Sigmoid colon (tissue), 7 donors: ENCODE measurements around the gene GDPD2. TPM values are rescaled to one million over a fixed set of nuclear protein-coding genes. Genes with fewer than 3 reads are reported as not detected.

Source experiments
- DNase-seq: peaks from one replicate; pipeline ENCODE4 v3.0.0-alpha.2; 2019
- H3K27ac ChIP-seq, 4 donors: fragments of 200-600 bp; sonication (generic); one replicate each; pipeline ENCODE4 v1.5.1; 2016 to 2019; ENCODE audit warnings: mild to moderate bottlenecking in 1 of 4
- H3K27me3 ChIP-seq, 3 donors: fragments of 200-600 bp; sonication (generic); one replicate each; pipeline ENCODE4 v1.5.1; 2019; ENCODE audit warnings: mild to moderate bottlenecking in 1 of 3
- H3K36me3 ChIP-seq, 4 donors: fragments of 200-600 bp; sonication (generic); one replicate each; pipeline ENCODE4 v1.5.1; 2016 to 2019
- H3K4me1 ChIP-seq, 4 donors: fragments of 200-600 bp; sonication (generic); one replicate each; pipeline ENCODE4 v1.5.1; 2017 to 2019
- H3K4me3 ChIP-seq, 4 donors: fragments of 200-600 bp; sonication (generic); one replicate each; pipeline ENCODE4 v1.5.1; 2017 to 2019; ENCODE audit warnings: mild to moderate bottlenecking in 2 of 4, moderate library complexity in 1 of 4
- H3K9me3 ChIP-seq, 4 donors: fragments of 200-600 bp in 3 of 4; sonication (generic) in 3 of 4; one replicate each; pipeline versions ENCODE4 v1.5.1 to v1.6.1; 2013 to 2019
- EP300 ChIP-seq, 4 donors: sonication (generic); formaldehyde crosslinking; IDR thresholded peaks; one replicate each; pipeline ENCODE4 v1.6.1; 2017; ENCODE audit warnings: antibody characterized with exemption in 4 of 4
- POLR2A ChIP-seq, 2 donors: fragments of 450-650 bp; IDR thresholded peaks; one replicate each; pipeline ENCODE4 v1.6.1; 2016; ENCODE audit warnings: antibody characterized with exemption in 2 of 2, mild to moderate bottlenecking in 2 of 2, moderate library complexity in 2 of 2
- POLR2AphosphoS5 ChIP-seq, 4 donors: sonication (generic); formaldehyde crosslinking; IDR thresholded peaks; one replicate each; pipeline ENCODE4 v1.6.1; 2017; ENCODE audit warnings: antibody characterized with exemption in 4 of 4
- WGBS, 2 donors: extraction: QIAGEN DNeasy Blood & Tissue Kit; methylation state at CpG; one replicate each; pipeline ENCODE4 v1.1.7; 2013; 5-methylcytosine and 5-hydroxymethylcytosine counted together
- intact Hi-C: fragments of 100-400 bp; cut with DNase I; formaldehyde crosslinking; loops from one replicate; pipeline ENCODE4 v1.15.1; 2023
- polyA plus RNA-seq, 3 donors: library from polyadenylated mRNA; stranded (reverse); fragments of 200-250 nt; gene quantifications; one replicate each; pipeline ENCODE4 v1.2.3, GENCODE V29; 2013
- total RNA-seq, 4 donors: library from RNA; depleted of rRNA; stranded (reverse); fragments of >200 nt; gene quantifications; one replicate each; pipeline ENCODE4 v1.1.0, GENCODE V29; 2016
- TF ChIP-seq, protein P1 (sequence below), 4 experiments: fragments of 450-650 bp in 3 of 4; fragments of 200-600 bp in 1 of 4; IDR thresholded peaks; one replicate each; pipeline ENCODE4 v1.5.1; 2016 to 2019; ENCODE audit warnings: antibody characterized with exemption in 4 of 4, mild to moderate bottlenecking in 3 of 4, moderate library complexity in 2 of 4
- donor health status: healthy with polysubstance abuse.
- donor health status: Bipolar disorder and iron deficiency.
- donor health status: healthy.

The GDPD2 gene
- total and polyA plus RNA-seq, 7 donors, result 2.3 to 8.7 (median 3.0) TPM; not detected in 4

DNA sequence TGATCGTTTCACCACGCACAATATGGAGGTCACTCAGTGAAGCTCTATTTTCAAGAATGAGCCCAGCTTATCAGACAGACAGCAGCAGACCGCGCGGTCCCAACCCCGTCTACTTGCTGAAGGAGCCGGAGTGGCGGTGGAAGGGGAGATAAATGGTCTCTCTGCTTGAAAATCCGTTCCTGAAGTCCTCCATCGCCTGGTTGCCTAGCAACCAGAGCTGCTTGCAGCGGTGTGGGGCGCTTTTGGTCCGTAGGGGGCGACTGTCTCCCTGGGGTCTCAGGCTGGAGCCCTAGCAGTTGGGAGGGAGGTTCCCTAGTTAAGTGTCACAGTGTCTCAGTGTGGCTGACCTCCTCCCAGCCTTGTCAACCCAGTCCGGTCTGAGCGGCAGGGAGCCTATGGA lies 13.2 kb downstream of the GDPD2 start:
- no peak overlapping the region for H3K4me3 ChIP-seq
- intact Hi-C loops, result loop anchor here (10.0 kb wide), 1 partner anchor 302 kb away; the partner anchor contains the start of gene IGBP1
- H3K9me3 ChIP-seq, result no peaks in the 10 kb centered on the region
- DNase-seq, result no peak
- H3K27ac ChIP-seq, result no peak overlapping the region
- H3K36me3 ChIP-seq, result no peaks in the 10 kb centered on the region
- no peaks in the 10 kb centered on the region for H3K27me3 ChIP-seq
- no peak for TF ChIP-seq POLR2AphosphoS5 (IDR thresholded peaks at IDR 0.05)
- TF ChIP-seq POLR2A (IDR thresholded peaks at IDR 0.05), result no peak
- TF ChIP-seq, protein P1, sequence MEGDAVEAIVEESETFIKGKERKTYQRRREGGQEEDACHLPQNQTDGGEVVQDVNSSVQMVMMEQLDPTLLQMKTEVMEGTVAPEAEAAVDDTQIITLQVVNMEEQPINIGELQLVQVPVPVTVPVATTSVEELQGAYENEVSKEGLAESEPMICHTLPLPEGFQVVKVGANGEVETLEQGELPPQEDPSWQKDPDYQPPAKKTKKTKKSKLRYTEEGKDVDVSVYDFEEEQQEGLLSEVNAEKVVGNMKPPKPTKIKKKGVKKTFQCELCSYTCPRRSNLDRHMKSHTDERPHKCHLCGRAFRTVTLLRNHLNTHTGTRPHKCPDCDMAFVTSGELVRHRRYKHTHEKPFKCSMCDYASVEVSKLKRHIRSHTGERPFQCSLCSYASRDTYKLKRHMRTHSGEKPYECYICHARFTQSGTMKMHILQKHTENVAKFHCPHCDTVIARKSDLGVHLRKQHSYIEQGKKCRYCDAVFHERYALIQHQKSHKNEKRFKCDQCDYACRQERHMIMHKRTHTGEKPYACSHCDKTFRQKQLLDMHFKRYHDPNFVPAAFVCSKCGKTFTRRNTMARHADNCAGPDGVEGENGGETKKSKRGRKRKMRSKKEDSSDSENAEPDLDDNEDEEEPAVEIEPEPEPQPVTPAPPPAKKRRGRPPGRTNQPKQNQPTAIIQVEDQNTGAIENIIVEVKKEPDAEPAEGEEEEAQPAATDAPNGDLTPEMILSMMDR (IDR thresholded peaks at IDR 0.05), result no peak
- TF ChIP-seq EP300 (IDR thresholded peaks at IDR 0.05), result no peak
- WGBS, 2 donors, result 32 to 35% methylated on average over 16 of the region's 16 CpGs
- peaks cover 0 to 8% (median 2%) of the 10 kb centered on the region in 4 donors for H3K4me1 ChIP-seq

DNA sequence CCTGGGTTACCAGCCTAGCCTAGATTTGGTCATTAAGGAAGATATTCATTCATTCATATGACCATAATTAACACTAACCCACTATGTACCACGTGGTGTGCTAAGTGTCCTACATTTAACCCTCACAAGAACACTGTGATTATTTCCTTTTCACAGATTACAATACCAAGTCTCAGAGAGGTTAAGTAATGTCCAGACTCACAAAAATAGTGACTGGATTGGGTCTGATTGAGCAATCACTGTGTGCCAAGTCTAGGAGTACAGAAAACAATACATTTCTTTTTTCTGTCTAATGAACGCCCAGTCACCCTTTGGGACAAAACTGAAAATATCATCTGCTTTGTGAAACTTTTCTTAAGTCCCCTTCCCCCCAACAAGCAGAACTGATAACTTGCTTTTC lies 13.9 kb downstream of the GDPD2 start:
- intact Hi-C loops, result loop anchor here (10.0 kb wide), 1 partner anchor 302 kb away; the partner anchor contains the start of gene IGBP1
- Histone ChIP-seq H3K9me3 (no peaks in the 10 kb centered on the region), H3K4me3 (no peak overlapping the region), H3K36me3 (no peaks in the 10 kb centered on the region), H3K27me3 (no peaks in the 10 kb centered on the region), H3K27ac (no peak overlapping the region), H3K4me1 (peaks cover 0 to 8% (median 2%) of the 10 kb centered on the region in 4 donors)
- WGBS, 2 donors, result 50 to 58% methylated on average over 2 of the region's 2 CpGs
- DNase-seq, result no peak
- TF ChIP-seq, protein P1 (IDR thresholded peaks at IDR 0.05), result no peak
- TF ChIP-seq EP300 (IDR thresholded peaks at IDR 0.05) (no peak), POLR2AphosphoS5 (IDR thresholded peaks at IDR 0.05) (no peak), POLR2A (IDR thresholded peaks at IDR 0.05) (no peak)

DNA sequence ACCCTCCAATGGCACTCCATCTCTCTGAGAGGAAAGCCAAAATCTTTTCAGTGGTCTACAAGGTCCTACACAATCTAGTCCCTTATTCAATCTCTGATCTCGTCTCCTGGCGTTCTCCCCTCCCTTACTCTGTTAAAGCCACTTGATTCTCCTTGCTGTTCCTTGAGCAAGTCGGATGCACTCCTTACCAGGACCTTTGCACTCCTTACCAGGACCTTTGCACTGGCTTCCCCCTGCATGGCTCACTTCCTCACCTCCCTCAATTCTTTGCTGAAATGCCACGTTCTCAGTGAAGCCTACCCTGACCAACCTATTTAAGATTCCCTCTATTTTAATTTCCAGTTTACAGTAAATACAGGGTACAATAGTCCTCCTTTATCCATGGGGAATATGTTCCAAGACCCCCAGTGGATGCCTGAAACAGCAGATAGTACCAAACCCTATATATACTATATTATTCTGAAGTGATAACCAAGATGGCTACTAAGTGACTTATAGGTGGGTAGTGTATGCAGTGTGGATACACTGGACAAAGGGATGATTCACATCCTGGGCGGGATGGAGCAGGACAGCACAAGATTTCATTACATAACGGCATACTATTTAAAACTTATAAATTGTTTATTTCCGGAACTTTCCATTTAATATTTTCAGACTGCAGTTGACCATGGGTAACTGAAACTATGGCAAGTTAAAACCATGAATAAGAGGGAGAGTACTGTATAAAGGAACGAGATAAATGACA lies 15.0 kb downstream of the GDPD2 start:
- TF ChIP-seq POLR2AphosphoS5 (IDR thresholded peaks at IDR 0.05) (no peak), POLR2A (IDR thresholded peaks at IDR 0.05) (no peak), EP300 (IDR thresholded peaks at IDR 0.05) (no peak)
- TF ChIP-seq, protein P1 (IDR thresholded peaks at IDR 0.05), result no peak
- Histone ChIP-seq H3K4me3 (no peak overlapping the region), H3K27me3 (no peaks in the 10 kb centered on the region), H3K4me1 (peaks cover 0 to 8% (median 2%) of the 10 kb centered on the region in 4 donors), H3K36me3 (no peaks in the 10 kb centered on the region), H3K9me3 (no peaks in the 10 kb centered on the region), H3K27ac (no peak overlapping the region)
- DNase-seq, result no peak
- 83 to 84% methylated on average over 8 of the region's 8 CpGs for WGBS, 2 donors
- intact Hi-C loops, result loop anchor here (10.0 kb wide), 1 partner anchor 303 kb away; the partner anchor contains the start of gene IGBP1

DNA sequence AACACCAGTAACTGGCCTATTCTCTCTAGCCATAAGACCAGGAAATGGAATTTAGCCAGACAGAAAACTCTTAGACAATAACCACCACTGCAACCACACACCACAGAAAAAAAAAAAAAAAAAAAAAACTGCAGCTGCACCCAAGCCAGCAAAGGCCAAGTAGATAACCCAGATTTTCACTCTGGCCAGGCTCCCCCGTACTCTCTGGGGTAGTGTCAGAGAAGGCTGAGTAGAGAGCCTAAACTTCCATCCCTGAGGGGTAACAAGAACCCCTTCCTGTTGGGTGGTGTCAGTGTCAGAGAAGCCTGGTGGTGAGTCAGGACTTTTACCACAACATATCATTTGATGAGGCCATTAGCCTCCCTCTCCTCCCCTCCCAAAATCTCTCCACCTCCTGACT lies 15.9 kb downstream of the GDPD2 start:
- 31 to 37% methylated on average over 1 of the region's 1 CpG for WGBS, 2 donors
- no peak overlapping the region for H3K4me3 ChIP-seq
- intact Hi-C loops, result loop anchor here (10.0 kb wide), 1 partner anchor 304 kb away; the partner anchor contains the start of gene IGBP1
- no peak overlapping the region for H3K27ac ChIP-seq
- H3K9me3 ChIP-seq, result no peaks in the 10 kb centered on the region
- H3K27me3 ChIP-seq, result peaks cover 0 to 3% (median 0%) of the 10 kb centered on the region in 3 donors
- peaks cover 0 to 5% (median 0%) of the 10 kb centered on the region in 4 donors for H3K4me1 ChIP-seq
- TF ChIP-seq, protein P1 (IDR thresholded peaks at IDR 0.05), result no peak
- no peak for TF ChIP-seq POLR2A (IDR thresholded peaks at IDR 0.05)
- no peak for TF ChIP-seq EP300 (IDR thresholded peaks at IDR 0.05)
- no peak for TF ChIP-seq POLR2AphosphoS5 (IDR thresholded peaks at IDR 0.05)
- no peak for DNase-seq
- no peaks in the 10 kb centered on the region for H3K36me3 ChIP-seq
